AG09319 (cell line): ENCODE data around the gene CKM.
"Not testable (repeated sequence)": the region's sequence is repeated elsewhere in the genome, so short reads cannot be mapped to it uniquely, and the experiment has no call there.

ENCODE experiments used
- DNase-seq: peaks from one replicate; pipeline ENCODE4 v3.0.0-alpha.2; 2010; ENCODE audit warnings: low read depth; ENCODE audit errors: extremely low read depth
- TF ChIP-seq, protein P1 (sequence below): IDR thresholded peaks from 2 replicates; pipeline ENCODE4 v1.5.1; 2011; ENCODE audit warnings: low read depth, mild to moderate bottlenecking, inconsistent platforms, low read length, moderate library complexity

The CKM gene

DNA sequence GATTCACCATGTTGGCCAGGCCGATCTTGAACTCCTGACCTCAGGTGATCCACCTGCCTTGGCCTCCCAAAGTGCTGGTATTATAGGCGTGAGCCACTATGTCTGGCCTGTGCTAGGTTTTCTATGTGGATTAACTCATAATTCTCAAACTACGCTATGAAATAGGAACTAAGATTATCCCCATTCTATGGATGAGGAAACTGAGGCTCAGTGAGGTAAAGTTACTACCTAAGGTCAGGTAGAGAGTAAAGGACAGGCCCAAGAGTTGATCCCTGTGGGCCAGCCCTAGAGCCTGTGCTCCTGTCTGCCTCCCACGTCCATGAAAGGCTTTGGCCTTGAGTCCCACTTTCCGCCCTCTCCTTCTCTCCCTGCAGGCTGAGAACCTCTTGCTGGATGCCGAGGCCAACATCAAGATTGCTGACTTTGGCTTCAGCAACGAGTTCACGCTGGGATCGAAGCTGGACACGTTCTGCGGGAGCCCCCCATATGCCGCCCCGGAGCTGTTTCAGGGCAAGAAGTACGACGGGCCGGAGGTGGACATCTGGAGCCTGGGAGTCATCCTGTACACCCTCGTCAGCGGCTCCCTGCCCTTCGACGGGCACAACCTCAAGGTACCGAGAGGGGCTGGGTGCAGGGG is 51.5 kb downstream of the CKM start:
- TF ChIP-seq, protein P1, sequence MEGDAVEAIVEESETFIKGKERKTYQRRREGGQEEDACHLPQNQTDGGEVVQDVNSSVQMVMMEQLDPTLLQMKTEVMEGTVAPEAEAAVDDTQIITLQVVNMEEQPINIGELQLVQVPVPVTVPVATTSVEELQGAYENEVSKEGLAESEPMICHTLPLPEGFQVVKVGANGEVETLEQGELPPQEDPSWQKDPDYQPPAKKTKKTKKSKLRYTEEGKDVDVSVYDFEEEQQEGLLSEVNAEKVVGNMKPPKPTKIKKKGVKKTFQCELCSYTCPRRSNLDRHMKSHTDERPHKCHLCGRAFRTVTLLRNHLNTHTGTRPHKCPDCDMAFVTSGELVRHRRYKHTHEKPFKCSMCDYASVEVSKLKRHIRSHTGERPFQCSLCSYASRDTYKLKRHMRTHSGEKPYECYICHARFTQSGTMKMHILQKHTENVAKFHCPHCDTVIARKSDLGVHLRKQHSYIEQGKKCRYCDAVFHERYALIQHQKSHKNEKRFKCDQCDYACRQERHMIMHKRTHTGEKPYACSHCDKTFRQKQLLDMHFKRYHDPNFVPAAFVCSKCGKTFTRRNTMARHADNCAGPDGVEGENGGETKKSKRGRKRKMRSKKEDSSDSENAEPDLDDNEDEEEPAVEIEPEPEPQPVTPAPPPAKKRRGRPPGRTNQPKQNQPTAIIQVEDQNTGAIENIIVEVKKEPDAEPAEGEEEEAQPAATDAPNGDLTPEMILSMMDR: no peak
- DNase-seq: no peak

DNA sequence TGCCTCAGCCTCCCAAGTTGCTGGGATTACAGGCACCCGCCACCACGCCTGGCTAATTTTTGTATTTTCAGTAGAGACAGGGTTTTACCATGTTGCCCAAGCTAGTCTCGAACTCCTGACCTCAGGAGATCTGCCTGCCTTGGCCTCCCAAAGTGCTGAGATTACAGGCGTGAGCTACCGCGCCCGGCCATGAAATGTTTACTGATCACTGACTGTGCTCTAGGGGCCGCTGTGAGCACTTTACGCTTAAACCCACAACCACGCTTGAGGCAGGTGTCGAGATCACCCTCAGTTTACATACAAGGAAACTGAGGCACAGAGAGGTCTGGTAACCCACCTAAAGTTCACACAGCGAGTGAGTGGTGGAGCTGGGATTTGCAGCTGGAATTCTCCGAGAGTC is 52.7 kb downstream of the CKM start:
- not testable (repeated sequence) for DNase-seq

DNA sequence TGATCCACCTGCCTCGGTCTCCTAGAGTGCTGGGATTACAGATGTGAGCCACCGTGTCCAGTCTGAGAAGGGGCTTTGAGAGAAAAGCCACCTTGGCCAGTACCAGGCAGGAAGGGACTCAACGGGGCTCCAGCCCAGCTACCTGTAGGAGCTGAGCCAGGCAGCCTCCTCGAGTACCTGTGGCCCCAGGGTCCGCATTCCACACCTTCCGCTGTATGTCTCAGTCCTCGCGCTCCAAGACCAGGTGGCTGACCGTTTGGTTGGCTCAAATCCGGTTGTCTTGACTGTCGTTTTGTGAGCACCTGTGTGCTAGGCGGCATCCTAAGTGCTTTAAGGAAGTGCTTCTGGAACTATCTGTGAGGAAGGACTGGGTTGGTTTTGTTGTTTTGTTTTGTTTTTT is 55.4 kb downstream of the CKM start:
- TF ChIP-seq, protein P1: no peak
- no peak for DNase-seq

DNA sequence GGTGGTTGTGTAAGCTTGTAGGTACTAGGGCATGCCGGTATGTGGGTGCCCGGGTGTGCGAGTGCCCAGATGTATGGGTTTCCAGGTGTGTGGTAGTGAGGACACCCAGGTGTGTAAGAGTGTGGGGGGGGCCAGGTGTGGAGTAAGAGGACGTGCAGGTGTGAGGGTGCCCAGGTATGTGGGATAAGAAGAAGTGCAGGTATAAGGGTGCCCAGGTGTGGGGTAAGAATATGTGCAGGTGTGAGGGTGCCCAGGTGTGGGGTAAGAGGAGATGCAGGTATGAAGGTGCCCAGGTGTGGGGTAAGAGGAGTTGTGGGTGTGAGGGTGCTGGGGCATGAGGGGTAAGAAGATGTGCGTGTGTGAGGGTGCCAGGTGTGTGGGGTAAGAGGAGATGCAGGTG is 57.3 kb downstream of the CKM start:
- TF ChIP-seq, protein P1: no peak
- no peak for DNase-seq

DNA sequence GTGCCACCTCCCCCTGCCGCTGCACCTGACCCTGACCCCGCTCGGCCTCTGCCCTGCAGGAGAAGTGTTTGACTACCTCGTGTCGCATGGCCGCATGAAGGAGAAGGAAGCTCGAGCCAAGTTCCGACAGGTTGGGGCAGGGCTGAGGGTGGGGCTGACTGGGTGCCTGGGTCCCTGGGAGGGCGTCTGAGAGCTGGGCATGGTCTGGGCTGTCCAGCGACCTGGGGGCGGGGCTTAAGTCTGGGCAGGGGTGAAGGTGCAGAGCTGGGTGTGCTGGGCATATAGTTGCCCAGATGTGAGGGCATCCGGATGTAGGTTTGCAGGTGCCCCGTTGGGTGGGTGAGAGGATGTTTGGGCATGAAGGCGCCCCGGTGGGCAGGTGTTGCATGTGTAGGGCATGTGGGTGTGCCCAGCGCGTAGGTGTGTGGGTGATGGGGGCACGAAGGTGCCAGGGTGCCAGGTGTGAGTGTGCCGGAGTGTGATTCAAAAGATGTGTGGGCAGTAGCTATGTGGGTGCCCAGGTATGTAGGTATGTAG is 57.8 kb downstream of the CKM start:
- DNase-seq: no peak
- TF ChIP-seq, protein P1: no peak

DNA sequence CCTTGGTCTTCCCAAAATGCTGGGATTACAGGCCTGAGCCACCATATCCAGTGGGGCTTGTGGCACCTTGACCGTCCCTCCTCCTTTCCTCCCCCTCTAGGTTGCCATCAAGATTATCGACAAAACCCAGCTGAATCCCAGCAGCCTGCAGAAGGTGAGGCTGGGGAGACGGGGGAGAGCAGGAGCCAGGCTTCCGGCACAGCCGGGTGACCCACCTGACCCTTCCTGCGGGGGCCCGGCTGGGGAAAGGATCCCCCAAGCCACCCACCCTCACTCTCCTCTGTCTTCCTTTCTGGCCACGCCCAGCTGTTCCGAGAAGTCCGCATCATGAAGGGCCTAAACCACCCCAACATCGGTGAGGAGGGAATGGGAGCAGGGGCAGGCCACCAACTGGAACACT is 59.7 kb downstream of the CKM start:
- TF ChIP-seq, protein P1: no peak
- DNase-seq: no peak

DNA sequence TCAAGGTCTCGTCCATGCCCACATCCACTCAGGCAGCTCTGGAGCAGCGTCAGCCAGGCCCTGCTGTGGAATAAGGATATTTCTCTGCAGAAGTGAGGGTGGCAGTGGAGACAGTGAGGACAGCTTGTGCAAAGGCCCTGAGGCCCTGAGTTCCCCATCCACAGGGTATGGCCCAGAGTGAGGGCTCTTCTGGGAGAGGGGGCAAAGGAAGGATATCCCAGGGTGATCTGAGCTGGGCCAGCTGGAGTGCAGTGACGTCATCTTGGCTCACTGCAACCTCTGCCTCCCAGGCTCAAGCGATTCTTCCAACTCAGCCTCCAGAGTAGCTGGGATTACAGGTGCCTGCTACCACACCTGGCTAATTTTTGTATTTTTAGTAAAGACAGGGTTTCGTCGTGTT is 60.1 kb downstream of the CKM start:
- DNase-seq: no peak
- TF ChIP-seq, protein P1: no peak

DNA sequence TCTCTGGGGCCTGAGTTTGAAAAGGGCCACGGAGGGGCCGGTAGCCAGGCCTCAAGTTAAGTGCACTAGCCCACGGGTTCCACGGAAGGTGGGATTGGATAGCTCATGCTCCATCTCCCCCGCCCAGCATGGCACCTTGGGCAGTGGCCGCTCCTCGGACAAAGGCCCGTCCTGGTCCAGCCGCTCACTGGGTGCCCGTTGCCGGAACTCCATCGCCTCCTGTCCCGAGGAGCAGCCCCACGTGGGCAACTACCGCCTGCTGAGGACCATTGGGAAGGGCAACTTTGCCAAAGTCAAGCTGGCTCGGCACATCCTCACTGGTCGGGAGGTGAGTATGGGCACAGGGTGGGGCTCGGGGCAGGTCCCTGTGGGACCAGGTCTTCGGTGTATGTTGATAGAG is 63.8 kb downstream of the CKM start:
- TF ChIP-seq, protein P1: no peak
- no peak for DNase-seq
